ENCODE results near the gene SLC6A7.

DNA sequence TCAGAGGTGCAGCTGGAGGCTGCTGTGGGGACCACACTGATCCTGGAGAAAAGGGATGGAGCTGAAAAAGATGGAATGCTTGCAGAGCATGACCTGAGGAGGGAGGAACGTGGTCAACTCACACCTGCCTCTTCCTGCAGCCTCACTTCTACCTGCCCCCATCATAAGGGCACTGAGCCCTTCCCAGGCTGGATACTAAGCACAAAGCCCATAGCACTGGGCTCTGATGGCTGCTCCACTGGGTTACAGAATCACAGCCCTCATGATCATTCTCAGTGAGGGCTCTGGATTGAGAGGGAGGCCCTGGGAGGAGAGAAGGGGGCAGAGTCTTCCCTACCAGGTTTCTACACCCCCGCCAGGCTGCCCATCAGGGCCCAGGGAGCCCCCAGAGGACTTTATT, 5.9 kb upstream of the SLC6A7 start:
- TF ChIP-seq CREB1 (IDR thresholded peaks at IDR 0.05; ENCODE audit: low read depth): no peak
- no peak for TF ChIP-seq TAF1 (IDR thresholded peaks at IDR 0.05; ENCODE audit: low read depth)

All from Ishikawa (cell line).